SKM-1 (cell line): ENCODE results near the gene FOXN3.
"Not testable (repeated sequence)": the region's sequence is repeated elsewhere in the genome, so short reads cannot be mapped to it uniquely, and the experiment has no call there.

Experiments used
- DNase-seq: peaks from one replicate; lab custom pipeline; 2025; ENCODE audit not compliant: unreplicated experiment; lab: John Stamatoyannopoulos, UW

Gene FOXN3

DNA sequence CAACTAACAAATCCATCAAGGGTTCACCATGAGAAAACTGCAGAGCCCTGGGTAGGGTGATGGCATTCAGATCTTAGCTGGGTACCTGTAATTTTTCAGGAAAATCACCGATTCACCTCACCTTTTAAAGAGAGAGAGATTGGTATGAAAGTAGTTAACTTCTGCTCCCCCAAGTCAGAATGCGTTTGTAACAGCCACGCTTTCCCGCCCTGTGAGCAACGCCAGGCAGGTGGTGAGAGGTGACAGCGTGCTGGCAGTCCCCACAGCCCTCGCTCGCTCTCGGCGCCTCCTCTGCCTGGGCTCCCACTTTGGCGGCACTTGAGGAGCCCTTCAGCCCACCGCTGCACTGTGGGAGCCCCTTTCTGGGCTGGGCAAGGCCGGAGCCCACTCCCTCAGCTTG, 305.8 kb downstream of the FOXN3 start:
- not testable (repeated sequence) for DNase-seq

DNA sequence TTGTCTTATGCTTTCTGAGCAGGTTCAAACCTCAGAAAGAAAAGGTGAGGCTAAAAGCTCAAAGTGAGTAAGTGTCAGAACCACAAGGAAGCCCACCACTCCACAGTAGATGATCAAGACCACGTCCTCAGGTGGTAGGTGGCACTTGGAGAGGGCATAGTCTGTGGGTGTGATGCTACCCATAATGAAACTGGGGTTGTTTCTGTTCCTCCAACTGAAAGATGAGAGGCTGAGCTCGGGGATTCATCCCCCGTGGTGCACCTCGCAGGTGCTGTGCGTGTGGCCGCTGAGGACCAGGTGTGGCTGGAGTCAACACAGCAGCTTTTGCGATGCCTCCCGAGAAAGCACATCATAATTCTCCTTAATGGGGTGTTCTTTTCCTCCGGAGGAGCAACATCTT, 306.9 kb downstream of the FOXN3 start:
- no peak for DNase-seq

DNA sequence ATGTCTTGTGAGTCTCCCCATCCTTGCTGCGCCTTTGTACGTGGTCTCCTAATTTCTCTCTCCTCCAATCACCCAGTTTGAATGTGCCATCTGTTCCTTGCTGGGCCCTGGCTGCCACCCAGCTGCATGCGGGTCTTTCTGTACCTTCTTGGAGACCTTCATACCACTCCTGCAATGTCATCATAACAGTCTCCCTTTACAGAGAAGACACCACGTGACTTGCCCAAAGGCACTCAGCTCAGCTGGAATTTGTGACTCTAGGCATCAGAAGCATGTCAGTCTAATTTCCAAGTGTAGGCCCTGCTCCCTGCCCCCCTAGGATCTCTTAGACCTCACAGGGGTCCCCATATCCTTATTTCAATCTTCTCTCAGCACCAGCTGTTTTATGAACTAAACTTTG, 308.4 kb downstream of the FOXN3 start:
- DNase-seq = no peak

DNA sequence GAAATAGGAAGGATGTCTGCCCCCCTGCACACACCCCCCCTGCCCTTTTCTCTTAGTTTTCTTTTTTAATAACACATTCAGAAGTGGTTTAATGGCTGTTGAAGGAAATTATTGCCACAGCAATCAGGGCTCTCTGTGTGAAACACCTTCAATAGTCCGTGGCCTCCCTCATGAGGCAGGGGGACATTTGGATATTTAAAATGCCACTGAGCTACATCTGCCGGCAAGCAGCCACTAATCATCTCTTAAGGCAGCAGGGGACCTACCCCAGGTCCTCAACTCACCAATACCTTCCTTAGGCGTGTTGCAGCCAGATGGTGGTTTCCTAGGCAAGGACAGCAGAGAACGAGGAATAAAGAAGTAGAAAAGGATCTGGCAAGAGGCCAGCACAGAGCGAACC, 309.4 kb downstream of the FOXN3 start:
- no peak for DNase-seq
